HCT116 (cell line): ENCODE results near the gene VPS26B. TPM values are rescaled to one million over a fixed set of nuclear protein-coding genes. Genes with fewer than 3 reads are reported as not detected.

ENCODE experiments used
- ATAC-seq: fragments of 200-7000 bp; cut with Tn5 transposase; 2 replicates; pipeline ENCODE4 v1.9.1; 2020; ENCODE audit warnings: mild to moderate bottlenecking, moderate library complexity
- BruUV-seq: library from RNA; stranded (reverse); fragments of 400-500 nt; replicated peaks from 2 replicates; lab custom pipeline; 2021; lab: Mats Ljungman, UMichigan
- CTCF ChIA-PET: fragments of 300-600 bp; sonication (Branson Sonifier 250); formaldehyde crosslinking; loops from one replicate; lab custom pipeline; 2021; ENCODE audit warnings: antibody characterized with exemption; lab: Charles Lee
- POLR2A ChIA-PET: fragments of 300-600, 350-600 bp; sonication (Branson Sonifier 250); formaldehyde crosslinking; loops from one replicate; lab custom pipeline; 2021; ENCODE audit warnings: antibody characterized with exemption; lab: Charles Lee
- RAD21 ChIA-PET, 2 experiments: fragments of 300-600 bp; sonication (Branson Sonifier 250); formaldehyde crosslinking; loops; one replicate each; lab custom pipeline; 2023; ENCODE audit warnings: low total read pairs in 2 of 2; ENCODE audit not compliant: uncharacterized antibody in 2 of 2, unreplicated experiment in 2 of 2, low non-redundant PET in 1 of 2; lab: Charles Lee
- DNase-seq: peaks from one replicate; pipeline ENCODE4 v3.0.0-alpha.2; 2010; ENCODE audit warnings: low read depth, low spot score
- H2AFZ ChIP-seq: fragments of 200-600 bp; shearing (Covaris generic), sonication (generic); 2 replicates; pipeline ENCODE4 v1.6.1; 2017; ENCODE audit warnings: low read depth, mixed run types, mixed read lengths, antibody characterized with exemption, low read length; ENCODE audit not compliant: poor library complexity, severe bottlenecking
- H3K27ac ChIP-seq: 2 replicates; pipeline ENCODE4 v1.5.1; 2012; ENCODE audit warnings: low read depth, low read length
- H3K27me3 ChIP-seq: fragments of 200-600 bp; sonication (generic); 2 replicates; pipeline ENCODE4 v1.6.1; 2016; ENCODE audit warnings: mixed run types, low read length, mixed read lengths; ENCODE audit not compliant: insufficient read depth
- H3K36me3 ChIP-seq, 2 experiments: fragments of 200-500 bp in 1 of 2; fragments of 200-600 bp in 1 of 2; sonication (Bioruptor generic) in 1 of 2; sonication (generic) in 1 of 2; 2 replicates each; pipeline versions ENCODE4 v1.5.1 to v1.6.1; 2014 to 2016; ENCODE audit warnings: low read length in 2 of 2, inconsistent platforms in 1 of 2, mixed read lengths in 1 of 2, mixed run types in 1 of 2; ENCODE audit not compliant: insufficient read depth in 2 of 2, control insufficient read depth in 1 of 2
- H3K4me1 ChIP-seq, 2 experiments: fragments of 200-600 bp in 1 of 2; sonication (generic) in 1 of 2; 2 replicates each; pipeline versions ENCODE4 v1.5.1 to v1.6.1; 2012 to 2017; ENCODE audit warnings: low read length in 2 of 2, inconsistent platforms in 1 of 2, mild to moderate bottlenecking in 1 of 2, mixed read lengths in 1 of 2, mixed run types in 1 of 2, moderate library complexity in 1 of 2; ENCODE audit not compliant: insufficient read depth in 2 of 2, control insufficient read depth in 1 of 2
- H3K4me2 ChIP-seq: fragments of 200-600 bp; sonication (generic); 2 replicates; pipeline ENCODE4 v1.6.1; 2017; ENCODE audit warnings: mixed run types, low read length, mixed read lengths
- H3K4me3 ChIP-seq, 2 experiments: fragments of 200-600 bp in 1 of 2; sonication (generic) in 1 of 2; replicated peaks in 1 of 2; 2 replicates each; pipeline ENCODE4 v1.5.1; 2011 to 2016; ENCODE audit warnings: low read length in 2 of 2, control low read depth in 1 of 2, low read depth in 1 of 2, mild to moderate bottlenecking in 1 of 2, mixed read lengths in 1 of 2, mixed run types in 1 of 2
- H3K79me2 ChIP-seq: fragments of 200-600 bp; sonication (generic); 2 replicates; pipeline ENCODE4 v1.6.1; 2017; ENCODE audit warnings: mild to moderate bottlenecking, mixed run types, low read length, moderate library complexity, mixed read lengths; ENCODE audit not compliant: insufficient read depth
- H3K9ac ChIP-seq: fragments of 200-600 bp; sonication (generic); 2 replicates; pipeline ENCODE4 v1.6.1; 2016; ENCODE audit warnings: low read length, mixed read lengths
- H3K9me2 ChIP-seq: fragments of 200-600 bp; sonication (generic), shearing (Covaris generic); 2 replicates; pipeline ENCODE4 v1.6.1; 2017; ENCODE audit warnings: mixed run types, mild to moderate bottlenecking, moderate library complexity; ENCODE audit not compliant: insufficient read depth
- H3K9me3 ChIP-seq, 2 experiments: fragments of 200-500 bp in 1 of 2; fragments of 200-600 bp in 1 of 2; sonication (Bioruptor generic) in 1 of 2; sonication (generic) in 1 of 2; 2 replicates each; pipeline ENCODE4 v1.6.1; 2014 to 2017; ENCODE audit warnings: low read length in 2 of 2, mixed read lengths in 2 of 2, inconsistent platforms in 1 of 2, low read depth in 1 of 2, mild to moderate bottlenecking in 1 of 2, mixed run types in 1 of 2, moderate library complexity in 1 of 2; ENCODE audit not compliant: control insufficient read depth in 1 of 2, insufficient read depth in 1 of 2
- H4K20me1 ChIP-seq: fragments of 200-600 bp; sonication (generic), shearing (Covaris generic); 2 replicates; pipeline ENCODE4 v1.6.1; 2017; ENCODE audit warnings: mixed run types, mild to moderate bottlenecking, moderate library complexity; ENCODE audit not compliant: insufficient read depth
- EGR1 ChIP-seq: IDR thresholded peaks from 2 replicates; pipeline ENCODE4 v1.6.1; 2012; ENCODE audit warnings: low read depth
- ELF1 ChIP-seq: IDR thresholded peaks from 2 replicates; pipeline ENCODE4 v1.6.1; 2012; ENCODE audit warnings: low read depth, borderline replicate concordance
- EZH2 ChIP-seq: fragments of 200-600 bp; sonication (generic); IDR thresholded peaks from 2 replicates; pipeline ENCODE4 v1.6.1; 2017; ENCODE audit warnings: antibody characterized with exemption, mixed run types
- FOSL1 ChIP-seq: IDR thresholded peaks from 2 replicates; pipeline ENCODE4 v1.6.1; 2012; ENCODE audit warnings: low read depth
- JUND ChIP-seq: IDR thresholded peaks from 2 replicates; pipeline ENCODE4 v1.6.1; 2012
- POLR2A ChIP-seq: IDR thresholded peaks from 2 replicates; pipeline ENCODE4 v1.7.0; 2011; ENCODE audit warnings: borderline replicate concordance; ENCODE audit not compliant: insufficient read depth, insufficient read length; ENCODE audit errors: extremely low read depth
- POLR2AphosphoS5 ChIP-seq: IDR thresholded peaks from 2 replicates; pipeline ENCODE4 v1.6.1; 2011; ENCODE audit warnings: mild to moderate bottlenecking, low read depth, low read length, moderate library complexity
- RAD21 ChIP-seq: IDR thresholded peaks from 2 replicates; pipeline ENCODE4 v1.6.1; 2012; ENCODE audit warnings: low read depth, mild to moderate bottlenecking
- SIN3A ChIP-seq: IDR thresholded peaks from 2 replicates; pipeline ENCODE4 v1.6.1; 2012; ENCODE audit warnings: low read depth
- SRF ChIP-seq: IDR thresholded peaks from 2 replicates; pipeline ENCODE4 v1.6.1; 2012; ENCODE audit warnings: low read depth
- TCF7L2 ChIP-seq: IDR thresholded peaks from 2 replicates; pipeline ENCODE4 v1.7.0; 2011; ENCODE audit warnings: borderline replicate concordance, inconsistent platforms; ENCODE audit not compliant: insufficient read depth, insufficient read length; ENCODE audit errors: extremely low read depth
- YY1 ChIP-seq: IDR thresholded peaks from 2 replicates; pipeline ENCODE4 v1.6.1; 2011; ENCODE audit warnings: low read length, low read depth, moderate library complexity, mild to moderate bottlenecking; ENCODE audit not compliant: insufficient replicate concordance; ENCODE audit errors: extremely low read depth
- ZBTB33 ChIP-seq: IDR thresholded peaks from 2 replicates; pipeline ENCODE4 v1.6.1; 2011; ENCODE audit warnings: mild to moderate bottlenecking, low read length, moderate library complexity; ENCODE audit not compliant: insufficient replicate concordance; ENCODE audit errors: extremely low read depth
- ZNF274 ChIP-seq: fragments of 200-500 bp; sonication (Bioruptor generic); IDR thresholded peaks from 2 replicates; pipeline ENCODE4 v1.6.1; 2014; ENCODE audit warnings: mild to moderate bottlenecking, low read depth, low read length, inconsistent platforms
- intact Hi-C: fragments of 100-400 bp; cut with micrococcal nuclease; formaldehyde crosslinking; loops from 2 replicates; pipeline ENCODE4 v1.10.0; 2022
- total RNA-seq: library from RNA; stranded (reverse); gene quantifications from one replicate; pipeline ENCODE4 v1.2.1, GENCODE V29; 2021; ENCODE audit not compliant: unreplicated experiment
- TF ChIP-seq, protein P1 (sequence below): IDR thresholded peaks from 2 replicates; pipeline ENCODE4 v1.6.1; 2012; ENCODE audit warnings: low read depth
- TF ChIP-seq, protein P2 (sequence below), 3 experiments: fragments of 200-600 bp in 1 of 3; sonication (generic) in 1 of 3; IDR thresholded peaks in 2 of 3; conservative IDR thresholded peaks in 1 of 3; 2 replicates each; pipeline ENCODE4 v1.5.1; 2012 to 2017; ENCODE audit warnings: low read depth in 2 of 3, low read length in 2 of 3, antibody characterized with exemption in 1 of 3, borderline replicate concordance in 1 of 3, control low read depth in 1 of 3, mild to moderate bottlenecking in 1 of 3, mixed read lengths in 1 of 3, mixed run types in 1 of 3, moderate library complexity in 1 of 3; ENCODE audit not compliant: insufficient read depth in 1 of 3

The VPS26B gene
- total RNA-seq, 1 experiment from 2014 or later = 26.6 TPM

DNA sequence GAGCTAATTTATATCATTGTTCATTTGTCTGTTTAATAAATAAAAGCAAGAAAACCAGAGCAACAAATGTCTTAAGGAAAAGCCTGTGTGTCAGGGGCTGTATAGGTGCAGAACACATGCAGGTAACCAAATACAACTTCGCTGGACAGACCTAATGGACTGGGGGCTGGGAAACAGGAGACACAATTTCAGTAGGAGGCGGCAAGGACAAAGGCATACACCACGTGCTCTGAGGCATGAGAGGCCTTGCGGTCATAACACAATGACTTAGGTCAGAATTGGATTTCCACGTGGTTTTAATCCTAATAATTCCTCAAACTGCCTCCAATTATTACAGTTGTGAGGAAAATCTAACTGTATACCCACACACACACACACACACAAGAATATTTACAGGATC lies 43.0 kb downstream of the VPS26B start:
- Histone ChIP-seq H3K27me3 (no peaks in the 10 kb centered on the region), H3K4me1 (no peaks in the 10 kb centered on the region), H3K9me3 (no peaks in the 10 kb centered on the region), H3K27ac (no peak overlapping the region), H3K4me2 (no peak overlapping the region), H4K20me1 (no peaks in the 10 kb centered on the region)
- intact Hi-C loops = no loop called here
- BruUV-seq = no TSS peak
- no peak for ATAC-seq
- RAD21 ChIA-PET = no interaction called here
- TF ChIP-seq TCF7L2 = no peak
- no peak for TF ChIP-seq JUND
- TF ChIP-seq ZNF274 = no peak
- no peak for TF ChIP-seq EGR1
- TF ChIP-seq ELF1 = no peak
- no peak for TF ChIP-seq YY1
- TF ChIP-seq EZH2 = no peak
- TF ChIP-seq, protein P1, sequence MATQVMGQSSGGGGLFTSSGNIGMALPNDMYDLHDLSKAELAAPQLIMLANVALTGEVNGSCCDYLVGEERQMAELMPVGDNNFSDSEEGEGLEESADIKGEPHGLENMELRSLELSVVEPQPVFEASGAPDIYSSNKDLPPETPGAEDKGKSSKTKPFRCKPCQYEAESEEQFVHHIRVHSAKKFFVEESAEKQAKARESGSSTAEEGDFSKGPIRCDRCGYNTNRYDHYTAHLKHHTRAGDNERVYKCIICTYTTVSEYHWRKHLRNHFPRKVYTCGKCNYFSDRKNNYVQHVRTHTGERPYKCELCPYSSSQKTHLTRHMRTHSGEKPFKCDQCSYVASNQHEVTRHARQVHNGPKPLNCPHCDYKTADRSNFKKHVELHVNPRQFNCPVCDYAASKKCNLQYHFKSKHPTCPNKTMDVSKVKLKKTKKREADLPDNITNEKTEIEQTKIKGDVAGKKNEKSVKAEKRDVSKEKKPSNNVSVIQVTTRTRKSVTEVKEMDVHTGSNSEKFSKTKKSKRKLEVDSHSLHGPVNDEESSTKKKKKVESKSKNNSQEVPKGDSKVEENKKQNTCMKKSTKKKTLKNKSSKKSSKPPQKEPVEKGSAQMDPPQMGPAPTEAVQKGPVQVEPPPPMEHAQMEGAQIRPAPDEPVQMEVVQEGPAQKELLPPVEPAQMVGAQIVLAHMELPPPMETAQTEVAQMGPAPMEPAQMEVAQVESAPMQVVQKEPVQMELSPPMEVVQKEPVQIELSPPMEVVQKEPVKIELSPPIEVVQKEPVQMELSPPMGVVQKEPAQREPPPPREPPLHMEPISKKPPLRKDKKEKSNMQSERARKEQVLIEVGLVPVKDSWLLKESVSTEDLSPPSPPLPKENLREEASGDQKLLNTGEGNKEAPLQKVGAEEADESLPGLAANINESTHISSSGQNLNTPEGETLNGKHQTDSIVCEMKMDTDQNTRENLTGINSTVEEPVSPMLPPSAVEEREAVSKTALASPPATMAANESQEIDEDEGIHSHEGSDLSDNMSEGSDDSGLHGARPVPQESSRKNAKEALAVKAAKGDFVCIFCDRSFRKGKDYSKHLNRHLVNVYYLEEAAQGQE = no peak
- TF ChIP-seq ZBTB33 = no peak
- TF ChIP-seq SIN3A = no peak
- TF ChIP-seq, protein P2, sequence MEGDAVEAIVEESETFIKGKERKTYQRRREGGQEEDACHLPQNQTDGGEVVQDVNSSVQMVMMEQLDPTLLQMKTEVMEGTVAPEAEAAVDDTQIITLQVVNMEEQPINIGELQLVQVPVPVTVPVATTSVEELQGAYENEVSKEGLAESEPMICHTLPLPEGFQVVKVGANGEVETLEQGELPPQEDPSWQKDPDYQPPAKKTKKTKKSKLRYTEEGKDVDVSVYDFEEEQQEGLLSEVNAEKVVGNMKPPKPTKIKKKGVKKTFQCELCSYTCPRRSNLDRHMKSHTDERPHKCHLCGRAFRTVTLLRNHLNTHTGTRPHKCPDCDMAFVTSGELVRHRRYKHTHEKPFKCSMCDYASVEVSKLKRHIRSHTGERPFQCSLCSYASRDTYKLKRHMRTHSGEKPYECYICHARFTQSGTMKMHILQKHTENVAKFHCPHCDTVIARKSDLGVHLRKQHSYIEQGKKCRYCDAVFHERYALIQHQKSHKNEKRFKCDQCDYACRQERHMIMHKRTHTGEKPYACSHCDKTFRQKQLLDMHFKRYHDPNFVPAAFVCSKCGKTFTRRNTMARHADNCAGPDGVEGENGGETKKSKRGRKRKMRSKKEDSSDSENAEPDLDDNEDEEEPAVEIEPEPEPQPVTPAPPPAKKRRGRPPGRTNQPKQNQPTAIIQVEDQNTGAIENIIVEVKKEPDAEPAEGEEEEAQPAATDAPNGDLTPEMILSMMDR (IDR thresholded peaks at IDR 0.05 in 2 of 3, conservative IDR thresholded peaks at IDR 0.05 in 1 of 3; ENCODE audit: borderline replicate concordance in 1 of 3, insufficient read depth in 1 of 3, low read depth in 2 of 3, low read length in 2 of 3) = no peak
- no peak for TF ChIP-seq RAD21
- no peak for TF ChIP-seq SRF
- no peak for TF ChIP-seq POLR2AphosphoS5
- TF ChIP-seq FOSL1 = no peak
- no peak for TF ChIP-seq POLR2A
- TF ChIP-seq, all 23 proteins: peak for 0
- H2AFZ ChIP-seq = no peak overlapping the region
- DNase-seq = no peak
- H3K79me2 ChIP-seq = no peaks in the 10 kb centered on the region
- no peak overlapping the region for H3K4me3 ChIP-seq
- ChIA-PET POLR2A (no interaction called here), CTCF (no interaction called here)
- peaks cover 2 to 4% of the 10 kb centered on the region in 2 experiments; a peak in 2 of 4 replicates for H3K36me3 ChIP-seq
- H3K9me2 ChIP-seq = no peaks in the 10 kb centered on the region
- no peak overlapping the region for H3K9ac ChIP-seq
